ENCODE data around the gene NHLRC2. TPM values are rescaled to one million over a fixed set of nuclear protein-coding genes. Genes with fewer than 3 reads are reported as not detected.

NHLRC2 gene, protein sequence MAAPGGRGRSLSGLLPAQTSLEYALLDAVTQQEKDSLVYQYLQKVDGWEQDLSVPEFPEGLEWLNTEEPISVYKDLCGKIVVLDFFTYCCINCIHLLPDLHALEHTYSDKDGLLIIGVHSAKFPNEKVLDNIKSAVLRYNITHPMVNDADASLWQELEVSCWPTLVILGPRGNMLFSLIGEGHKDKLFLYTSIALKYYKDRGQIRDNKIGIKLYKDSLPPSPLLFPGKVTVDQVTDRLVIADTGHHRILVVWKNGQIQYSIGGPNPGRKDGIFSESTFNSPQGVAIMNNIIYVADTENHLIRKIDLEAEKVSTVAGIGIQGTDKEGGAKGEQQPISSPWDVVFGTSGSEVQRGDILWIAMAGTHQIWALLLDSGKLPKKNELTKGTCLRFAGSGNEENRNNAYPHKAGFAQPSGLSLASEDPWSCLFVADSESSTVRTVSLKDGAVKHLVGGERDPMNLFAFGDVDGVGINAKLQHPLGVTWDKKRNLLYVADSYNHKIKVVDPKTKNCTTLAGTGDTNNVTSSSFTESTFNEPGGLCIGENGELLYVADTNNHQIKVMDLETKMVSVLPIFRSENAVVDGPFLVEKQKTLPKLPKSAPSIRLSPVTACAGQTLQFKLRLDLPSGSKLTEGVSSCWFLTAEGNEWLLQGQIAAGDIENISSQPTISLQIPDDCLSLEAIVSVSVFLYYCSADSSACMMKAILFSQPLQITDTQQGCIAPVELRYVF
- total RNA-seq (2022; extraction: Qiagen RNA extraction; ENCODE audit: low read depth), result 4.8 to 8.2 TPM (median 5.9 TPM) in 5 replicates

DNA sequence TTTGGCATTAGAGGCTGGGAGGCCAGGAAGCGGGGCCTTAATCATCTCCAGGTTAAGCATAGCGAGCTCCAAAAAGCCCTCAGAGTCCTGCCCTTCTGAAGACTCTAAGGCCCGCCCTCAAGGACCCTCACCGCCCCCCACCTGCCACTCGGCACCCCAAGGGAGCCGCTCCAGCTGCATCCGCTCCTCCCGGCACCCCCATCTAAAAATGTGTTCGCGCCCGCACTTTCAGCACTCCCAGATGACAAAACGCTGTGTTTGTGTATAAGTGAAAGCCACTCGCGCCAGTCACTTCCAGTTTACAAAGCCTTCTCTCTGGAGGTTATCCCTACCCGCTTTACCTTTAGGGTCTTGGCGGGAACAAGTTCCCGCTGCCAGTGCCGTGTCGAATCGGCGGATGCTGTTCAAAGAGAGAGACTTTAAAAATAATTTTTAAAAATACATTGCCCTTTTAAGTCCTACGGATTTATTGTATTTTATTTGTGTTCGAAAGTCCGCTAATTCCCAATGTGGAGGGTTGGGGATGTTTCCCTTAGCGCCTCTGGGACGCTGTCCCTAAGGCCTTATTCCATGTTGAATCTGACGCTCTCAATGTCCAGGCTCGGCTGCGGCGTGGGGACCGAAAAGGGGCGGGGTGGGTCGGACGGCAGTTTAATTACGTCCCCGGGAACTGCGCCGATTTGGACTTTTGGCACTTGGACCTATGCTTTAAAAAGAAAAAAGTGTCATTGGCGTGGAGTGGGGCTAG is at the start of gene NHLRC2, which contains the start of gene DCLRE1A:
TSS of gene NHLRC2 (plus strand) at position 649 of the 748 bp plus-strand sequence. CDS start 212 bp downstream, outside the sequence.
TSS of gene DCLRE1A (minus strand) at position 70 of the 748 bp plus-strand sequence. CDS start 900 bp downstream, outside the sequence.

Other genes with a start within 250 kb of the NHLRC2 start
- not detected in 5 replicates for gene NRAP, start 190.6 kb upstream of the NHLRC2 start, total RNA-seq (2022; extraction: Qiagen RNA extraction; ENCODE audit: low read depth)
- 26.5 to 35.2 TPM (median 32.0 TPM) in 5 replicates for gene CASP7, start 174.7 kb upstream of the NHLRC2 start, total RNA-seq (2022; extraction: Qiagen RNA extraction; ENCODE audit: low read depth)
- 0.03 TPM in 3 of 5 replicates, not detected in the others for gene PLEKHS1, start 103.0 kb upstream of the NHLRC2 start, total RNA-seq (2022; extraction: Qiagen RNA extraction; ENCODE audit: low read depth)
- gene DCLRE1A, start 579 bp upstream of the NHLRC2 start, total RNA-seq (2022; extraction: Qiagen RNA extraction; ENCODE audit: low read depth), result 8.7 to 10.4 TPM (median 10.0 TPM) in 5 replicates
- 0.62 to 1.6 TPM (median 1.1 TPM) in 5 replicates for gene ADRB1, start 189.2 kb downstream of the NHLRC2 start, total RNA-seq (2022; extraction: Qiagen RNA extraction; ENCODE audit: low read depth)

Measured in A549 treated with GW870086 at 1 μM for 4 hours (cell line).